Activated T-helper 1 cell treated with Interleukin-2 at 50 U/mL for 16 hours (primary cell): ENCODE measurements around the gene CCDC107.
"Not testable (repeated sequence)": the region's sequence is repeated elsewhere in the genome, so short reads cannot be mapped to it uniquely, and the experiment has no call there.

Source experiments
- DNase-seq: peaks from one replicate; pipeline ENCODE4 v3.0.0-alpha.2; 2020; ENCODE audit warnings: low read depth

Gene CCDC107

DNA sequence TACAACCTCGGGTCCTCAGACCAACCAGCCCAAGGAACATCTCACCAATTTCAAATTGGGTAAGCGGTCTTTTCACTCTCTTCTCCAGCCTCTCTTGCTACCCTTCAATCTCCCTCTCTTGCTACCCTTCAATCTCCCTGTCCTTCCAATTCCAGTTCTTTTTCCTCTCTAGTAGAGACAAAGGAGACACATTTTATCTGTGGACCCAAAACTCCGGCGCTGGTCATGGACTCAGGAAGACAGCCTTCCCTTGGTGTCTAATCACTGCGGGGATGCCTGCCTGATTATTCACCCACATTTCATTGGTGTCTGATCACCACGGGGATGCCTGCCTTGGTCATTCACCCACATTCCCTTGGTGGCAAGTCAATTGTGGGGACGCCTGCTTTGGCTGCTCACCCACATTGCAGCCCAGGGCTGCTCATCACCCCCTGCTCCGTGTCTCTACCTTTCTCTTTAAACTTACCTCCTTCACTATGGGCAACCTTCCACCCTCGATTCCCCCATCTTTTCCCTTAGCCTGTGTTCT, 20.6 kb upstream of the CCDC107 start:
- not testable (repeated sequence) for DNase-seq

DNA sequence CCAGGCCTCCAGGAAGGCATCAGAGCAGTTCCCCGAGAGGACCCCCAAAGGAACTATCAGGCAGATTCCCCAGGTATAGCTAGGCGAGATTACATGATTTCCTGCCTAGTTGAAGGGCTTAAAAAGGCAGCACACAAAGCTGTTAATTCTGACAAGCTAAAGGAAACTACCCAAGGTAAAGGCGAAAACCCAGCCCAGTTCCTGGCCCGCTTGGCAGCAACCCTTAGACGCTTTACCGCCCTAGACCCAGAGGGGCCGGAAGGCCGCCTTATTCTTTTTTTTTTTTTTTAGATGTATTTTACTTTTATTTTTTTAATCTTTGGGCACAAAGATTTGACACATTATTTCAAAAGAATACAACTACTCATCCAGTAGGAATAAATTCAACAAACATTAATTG, 19.3 kb upstream of the CCDC107 start:
- not testable (repeated sequence) for DNase-seq

DNA sequence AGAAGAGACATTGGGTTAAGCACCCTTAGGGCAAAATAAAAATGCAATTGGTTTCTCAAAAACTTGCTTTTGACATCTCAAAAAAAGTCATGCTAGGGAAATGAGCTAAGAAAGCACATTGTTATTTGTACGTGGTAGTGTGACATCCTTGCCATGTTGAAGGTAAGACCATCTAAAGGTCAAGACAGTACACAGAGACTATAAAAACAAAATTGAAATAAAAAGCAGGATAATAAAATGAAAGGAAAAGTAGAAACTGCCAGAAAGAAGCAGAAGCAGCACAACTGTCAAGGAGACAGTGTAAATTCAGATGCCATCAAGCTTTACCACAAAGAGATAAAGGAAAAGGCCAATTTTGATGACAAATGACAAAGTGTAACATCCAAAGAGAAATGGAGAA, 18.9 kb upstream of the CCDC107 start:
- not testable (repeated sequence) for DNase-seq

DNA sequence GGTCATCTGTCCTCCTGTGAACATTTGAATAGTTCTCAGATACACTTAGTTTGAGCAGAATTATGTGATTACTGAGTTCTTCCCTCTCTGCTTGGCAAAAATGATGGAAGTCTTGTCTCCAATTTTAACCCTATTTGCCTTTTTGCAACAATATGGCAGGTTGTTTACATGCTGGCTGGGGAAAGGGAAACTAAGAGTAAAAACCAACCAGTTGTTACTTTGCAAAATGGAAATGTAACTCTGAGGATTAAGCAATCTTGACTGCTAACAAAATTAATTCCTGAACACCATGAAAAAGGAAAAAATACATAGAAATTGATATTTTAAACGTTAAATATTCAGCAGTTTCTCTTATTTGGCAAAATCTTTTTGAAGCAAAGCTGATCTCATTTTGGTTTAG, 18.5 kb upstream of the CCDC107 start:
- no peak for DNase-seq

DNA sequence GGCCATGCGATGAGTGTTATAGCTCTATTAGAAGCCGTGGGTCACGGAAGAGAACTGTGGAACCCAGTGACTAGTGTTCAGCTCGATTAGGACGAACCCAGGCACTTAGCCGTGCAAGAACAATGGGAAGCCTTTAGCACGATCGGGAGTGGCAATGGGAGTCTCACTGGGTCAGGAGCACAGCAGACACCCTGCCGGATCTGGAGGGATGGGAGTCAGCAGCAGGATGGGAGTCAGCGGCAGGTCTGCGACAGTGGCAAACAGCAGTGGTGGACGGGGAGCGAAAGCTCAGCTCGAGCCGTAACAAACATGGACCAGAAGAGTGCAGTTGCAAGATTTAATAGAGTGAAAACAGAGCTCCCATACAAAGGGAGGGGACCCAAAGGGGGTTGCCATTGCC, 17.7 kb upstream of the CCDC107 start:
- not testable (repeated sequence) for DNase-seq

DNA sequence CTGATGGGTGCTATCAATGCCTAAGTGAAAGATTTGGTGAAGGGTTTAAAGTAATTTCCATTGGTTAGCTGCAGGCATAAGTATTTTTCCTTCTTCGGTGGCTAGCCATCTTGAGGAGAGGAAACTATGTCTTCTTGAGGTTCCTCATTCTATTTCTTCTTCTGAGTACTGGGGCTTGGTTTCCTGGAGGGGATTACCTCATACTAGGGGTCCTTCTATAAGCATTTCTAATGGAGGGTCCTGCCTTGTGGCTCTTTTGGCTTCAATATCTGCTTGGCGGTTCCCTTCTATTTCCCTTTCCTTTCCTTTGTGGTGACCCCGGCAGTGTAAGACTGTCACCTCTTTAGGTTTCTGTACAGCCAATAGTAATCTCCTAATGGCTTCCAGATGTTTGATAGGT, 16.6 kb upstream of the CCDC107 start:
- not testable (repeated sequence) for DNase-seq

DNA sequence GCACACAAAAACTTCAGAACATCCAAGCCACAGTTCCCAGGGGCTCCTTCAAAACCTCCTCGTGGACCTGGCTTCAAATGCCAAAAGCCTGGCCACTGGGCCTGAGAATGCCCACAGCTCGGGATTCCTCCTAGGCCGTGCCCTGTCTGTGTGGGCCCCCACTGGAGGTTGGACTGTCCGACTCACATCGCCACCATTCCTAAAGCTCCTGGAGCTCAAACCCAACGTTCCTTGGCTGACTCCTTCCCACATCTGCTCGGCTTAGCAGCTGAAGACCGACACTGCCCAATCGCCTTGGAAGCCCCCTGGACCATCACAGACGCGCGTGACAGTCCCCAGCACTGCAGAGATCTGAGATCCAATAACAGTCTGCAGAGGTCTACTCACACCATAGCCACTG, 15.0 kb upstream of the CCDC107 start:
- no peak for DNase-seq

DNA sequence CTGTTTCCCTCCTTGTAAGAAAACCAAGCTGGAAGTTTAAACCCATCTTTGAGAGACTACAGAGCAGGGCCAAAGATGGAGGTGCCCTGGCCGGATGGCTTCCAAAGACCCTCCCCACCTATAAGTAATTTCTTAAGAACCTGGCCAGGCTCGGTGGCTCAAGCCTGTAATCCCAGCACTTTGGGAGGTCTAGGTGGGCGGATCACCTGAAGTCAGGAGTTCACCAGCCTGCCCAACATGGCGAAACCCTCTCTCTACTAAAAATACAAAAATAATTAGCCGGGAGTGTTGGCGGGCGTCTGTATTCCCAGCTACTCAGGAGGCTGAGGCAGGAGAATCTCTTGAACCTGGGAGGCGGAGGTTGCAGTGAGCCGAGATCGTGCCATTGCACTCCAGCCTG, 12.4 kb upstream of the CCDC107 start:
- DNase-seq, result not testable (repeated sequence)

DNA sequence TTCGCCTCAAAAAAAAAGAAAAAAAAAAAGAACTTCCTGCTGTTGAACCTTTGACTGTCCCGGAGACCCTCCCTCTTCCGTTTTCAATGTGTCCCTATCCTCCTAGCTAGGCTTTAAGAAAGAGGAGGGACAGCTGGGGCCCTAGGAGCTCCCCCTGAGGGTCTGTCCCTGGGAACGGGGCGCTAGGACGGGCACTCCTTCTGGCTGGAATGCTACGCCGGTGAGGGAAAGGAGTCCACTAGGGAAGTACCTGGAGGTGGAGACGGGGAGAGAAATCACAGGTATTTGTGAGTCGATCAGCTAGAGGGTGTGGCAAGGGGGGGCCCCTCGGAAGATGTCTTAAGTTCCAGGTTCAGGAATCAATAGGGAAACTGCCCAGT, 11.9 kb upstream of the CCDC107 start:
- no peak for DNase-seq

DNA sequence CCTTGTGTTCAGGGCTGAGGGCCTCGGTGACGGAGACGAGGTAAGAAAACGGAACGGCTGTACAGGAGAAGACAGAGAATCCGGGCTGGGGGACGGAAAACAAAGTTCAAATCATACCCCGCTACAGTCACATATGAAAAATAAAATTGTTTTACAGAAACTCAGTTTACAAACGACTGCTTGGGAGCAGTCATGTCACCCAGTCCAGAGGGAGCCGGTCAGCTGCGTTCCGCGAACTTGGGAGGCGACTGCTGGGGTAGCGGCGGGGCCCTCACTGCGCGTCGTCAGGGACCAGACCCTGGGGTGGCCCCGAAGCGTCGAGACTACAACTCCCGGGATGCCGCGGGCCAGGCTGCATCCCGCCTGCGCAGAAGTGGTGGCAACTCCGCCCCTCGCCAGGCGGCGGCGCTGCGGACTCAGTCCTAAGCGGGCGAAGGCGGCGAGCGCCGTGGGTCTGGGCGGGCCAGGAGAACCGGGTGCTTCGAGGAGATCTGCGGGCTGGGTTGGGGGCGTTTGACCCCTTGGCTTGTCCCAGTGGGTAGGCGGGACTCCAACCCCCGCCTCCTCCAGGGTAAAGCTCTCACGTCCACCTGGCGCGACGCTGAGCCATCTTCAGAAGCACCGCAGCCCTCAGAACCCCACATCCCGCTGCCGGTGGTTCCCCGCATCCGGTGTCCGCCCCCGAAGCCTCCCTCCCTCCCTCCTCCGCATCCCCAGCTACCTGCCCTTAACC, 11.4 kb upstream of the CCDC107 start:
- peak; percentile 81 for DNase-seq

DNA sequence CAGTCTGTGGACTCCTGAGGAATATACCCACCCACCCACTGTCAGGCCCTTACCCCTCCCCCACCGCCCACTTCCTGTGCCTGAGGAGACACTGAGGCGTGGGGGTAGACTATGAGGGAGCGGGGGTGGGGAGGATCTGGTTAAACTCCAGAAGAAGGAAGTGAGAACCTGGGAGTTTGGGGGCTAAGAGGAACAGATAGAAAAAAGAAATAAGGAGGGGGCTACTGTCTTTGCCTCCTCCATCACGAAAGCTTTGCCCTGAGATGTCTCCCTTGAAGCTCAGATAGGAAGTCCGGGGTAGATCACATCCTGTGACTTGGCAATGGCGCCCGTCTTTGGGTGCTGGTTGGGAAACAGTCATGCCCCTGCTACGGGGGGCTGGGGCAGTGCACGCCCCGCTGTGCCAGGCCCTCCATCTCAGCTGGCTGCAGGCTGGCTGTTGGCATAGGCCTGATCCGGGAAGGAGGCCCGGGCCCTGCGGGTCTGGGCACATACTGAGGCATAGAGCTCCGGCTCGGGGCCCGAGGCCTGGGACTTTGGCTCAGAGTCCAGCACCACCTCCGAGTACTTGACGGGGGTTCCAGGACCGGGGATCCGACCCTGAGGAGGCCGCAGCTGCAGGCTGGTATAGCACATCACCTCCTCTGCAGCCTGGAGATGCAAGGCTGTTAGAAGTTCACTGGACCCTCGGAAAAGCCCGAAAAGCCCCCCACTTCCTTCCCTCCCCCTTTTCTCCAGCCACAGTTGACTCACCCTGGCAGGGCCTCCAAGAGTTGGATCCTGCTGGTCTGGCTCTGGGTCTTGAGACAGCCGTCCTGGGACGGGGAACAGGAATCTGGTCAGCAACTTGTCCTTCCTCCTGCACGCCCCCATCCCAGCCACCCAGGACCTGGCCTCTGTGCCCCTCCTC, 8.4 kb upstream of the CCDC107 start:
- DNase-seq, result no peak

DNA sequence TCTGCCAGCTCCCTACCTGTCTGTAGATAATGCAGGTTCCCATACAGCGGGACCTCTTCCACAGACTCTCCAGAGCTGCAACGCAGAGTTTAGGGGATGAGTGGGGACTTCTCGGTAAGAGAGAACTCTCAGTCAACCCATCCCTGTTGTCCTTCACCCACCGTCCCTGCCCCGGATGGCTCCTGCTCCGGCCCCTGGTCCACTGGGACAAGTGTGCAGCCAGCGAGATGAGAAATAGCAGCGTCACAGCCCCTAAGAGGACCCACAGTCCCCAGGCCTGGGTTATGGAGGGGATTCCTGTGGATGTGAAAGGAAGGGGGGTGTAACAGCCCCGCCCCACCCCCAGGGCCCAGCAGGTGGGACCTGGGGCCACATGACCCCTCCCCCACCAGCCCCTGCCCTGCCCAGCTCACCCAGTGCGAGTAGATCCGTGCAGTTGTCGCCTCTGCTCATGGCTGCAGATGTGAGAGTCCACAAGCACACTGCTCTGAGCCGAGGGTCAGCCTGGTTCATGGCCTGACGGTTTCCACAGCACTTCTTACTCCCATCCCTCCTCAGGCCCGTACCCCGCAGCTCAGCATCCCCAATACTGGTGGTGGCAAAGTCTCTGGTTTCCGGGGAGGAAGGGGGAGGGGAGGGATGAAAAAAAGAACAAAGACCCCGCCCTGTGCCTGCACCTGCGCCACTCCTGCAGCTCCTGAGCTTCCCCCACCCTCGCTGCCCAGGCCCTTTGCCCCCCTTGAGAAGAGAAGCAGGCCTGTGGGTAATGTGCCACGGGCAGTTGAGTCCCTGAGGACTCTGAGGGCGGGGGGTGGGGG, 7.5 kb upstream of the CCDC107 start, which contains the start of gene SIT1:
TSS of gene SIT1 (minus strand) at position 591 of the 818 bp plus-strand sequence. CDS start at position 513, 78 bp downstream.
- DNase-seq, result no peak

DNA sequence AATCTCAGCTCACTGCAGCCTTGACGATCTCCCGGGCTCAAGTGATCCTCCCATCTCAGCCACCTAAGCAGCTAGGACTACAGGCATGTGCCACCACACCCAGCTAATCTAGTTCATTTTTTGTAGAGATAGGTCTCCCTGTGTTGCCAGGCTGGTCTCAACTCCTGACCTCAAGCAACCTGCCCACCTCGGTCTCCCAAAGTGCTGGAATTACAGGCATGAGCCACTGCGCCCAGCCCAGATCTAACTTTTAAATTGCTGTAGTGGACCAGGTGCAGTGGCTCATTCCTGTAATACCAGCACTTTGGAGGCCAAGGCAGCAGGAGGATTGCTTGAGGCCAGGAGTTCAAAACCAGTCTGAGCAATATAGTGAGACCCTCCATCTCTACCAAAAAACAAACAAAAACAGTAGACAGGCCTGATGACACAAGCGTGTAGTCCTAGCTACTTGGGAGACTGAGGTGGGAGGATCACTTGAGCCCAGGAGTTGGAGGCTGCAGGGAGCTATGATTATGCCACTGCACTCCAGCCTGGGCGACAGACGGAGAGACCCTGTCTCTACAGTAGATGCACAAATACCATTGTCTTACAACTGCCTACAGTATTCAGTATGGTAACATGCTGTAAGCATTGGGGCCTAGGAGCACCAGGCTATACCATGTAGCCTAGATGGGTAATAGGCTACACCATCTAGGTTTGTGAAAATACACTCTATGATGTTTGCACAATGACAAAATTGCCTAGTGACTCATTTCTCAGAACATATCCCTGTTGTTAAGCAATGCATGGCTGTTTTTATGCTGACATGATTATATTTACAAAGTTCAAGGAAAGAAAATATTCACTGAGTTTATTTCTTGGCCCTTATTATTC, 5.9 kb upstream of the CCDC107 start:
- no peak for DNase-seq

DNA sequence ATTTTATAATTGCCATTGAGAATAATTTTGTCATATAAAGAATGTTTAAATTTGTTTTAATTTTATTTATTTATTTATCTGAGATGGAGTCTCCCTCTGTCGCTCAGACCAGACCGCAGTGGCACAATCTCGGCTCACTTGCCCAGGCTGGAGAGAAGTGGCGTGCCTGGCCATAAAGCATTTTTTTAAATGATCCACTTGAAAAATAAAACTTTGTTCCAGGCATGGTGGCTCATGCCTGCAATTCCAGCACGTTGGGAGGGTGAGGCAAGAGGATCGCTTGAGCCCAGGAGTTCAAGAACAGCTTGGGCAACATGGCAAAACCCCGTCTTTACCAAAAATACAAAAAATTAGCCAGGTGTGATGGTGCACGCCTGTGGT, 5.3 kb upstream of the CCDC107 start:
- DNase-seq, result no peak

DNA sequence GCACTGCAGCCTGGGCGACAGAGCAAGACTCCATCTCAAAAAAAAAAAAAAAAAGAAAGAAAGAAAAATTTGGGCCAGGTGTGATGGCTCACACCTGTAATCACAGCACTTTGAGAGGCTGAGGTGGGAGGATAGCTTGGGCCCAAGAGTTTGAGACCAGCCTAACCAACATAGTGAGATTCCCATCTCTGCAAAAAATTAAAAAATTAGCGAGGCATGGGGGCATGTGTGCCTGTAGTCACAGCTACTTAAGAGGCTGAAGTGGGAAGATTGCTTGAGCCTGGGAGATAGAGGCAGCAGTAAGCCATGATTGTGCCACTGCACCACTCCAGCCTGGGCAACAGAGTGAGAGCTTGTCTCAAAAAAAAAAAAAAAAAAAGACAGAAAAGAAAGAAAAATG, 4.5 kb upstream of the CCDC107 start:
- DNase-seq, result no peak

DNA sequence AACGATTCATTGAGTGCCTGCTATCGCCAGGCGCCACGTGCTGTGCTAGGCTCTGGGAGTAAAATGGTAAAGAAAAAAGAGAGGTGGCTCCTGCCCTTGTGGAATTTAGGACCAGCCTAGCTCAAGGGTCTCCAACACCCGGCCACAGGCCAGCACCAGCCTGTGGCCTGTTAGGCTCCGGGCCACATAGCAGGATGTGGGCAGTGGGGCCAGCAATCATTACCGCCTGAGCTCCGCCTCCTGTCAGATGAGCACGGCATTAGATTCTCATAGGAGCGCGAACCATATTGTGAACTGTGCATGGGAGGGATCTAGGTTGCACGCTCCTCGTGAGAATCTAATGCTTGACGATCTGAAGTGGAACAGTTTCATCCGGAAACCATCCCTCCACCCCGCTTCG, 1.7 kb upstream of the CCDC107 start:
- DNase-seq, result no peak

DNA sequence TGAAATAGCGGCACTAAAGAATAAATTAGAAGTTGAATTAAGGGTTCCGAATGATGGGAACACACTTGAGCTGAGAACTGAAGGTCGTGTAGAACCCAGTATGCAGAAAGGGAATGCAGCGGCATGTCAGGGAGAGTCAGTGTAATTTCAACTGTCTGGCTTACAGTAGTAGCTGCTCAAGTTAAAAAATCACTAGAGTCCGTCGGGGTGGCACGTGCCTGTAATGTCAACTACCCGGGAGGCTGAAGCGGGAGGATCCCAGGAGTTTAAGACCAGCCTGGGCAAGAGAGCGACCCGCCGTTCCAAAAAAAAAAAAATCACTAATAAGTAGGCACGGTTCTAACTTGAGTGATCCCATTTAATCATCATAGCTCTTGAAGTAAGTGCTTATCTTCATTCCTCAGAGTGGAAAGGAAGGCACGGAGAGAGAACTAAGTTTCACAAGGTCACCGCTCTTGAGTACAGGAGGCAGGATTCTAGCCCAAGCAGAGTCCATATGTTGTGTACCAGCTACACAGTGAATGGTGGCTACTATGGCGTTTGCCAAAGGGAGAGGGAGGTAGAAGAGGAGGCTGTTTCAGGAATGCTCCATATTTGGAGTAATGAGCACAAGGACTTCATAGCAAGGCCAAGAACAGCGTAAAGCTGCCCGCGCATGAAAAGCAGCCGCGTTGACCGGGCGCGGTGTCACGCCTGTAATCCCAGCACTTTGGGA, 1.1 kb upstream of the CCDC107 start:
- DNase-seq, result no peak

DNA sequence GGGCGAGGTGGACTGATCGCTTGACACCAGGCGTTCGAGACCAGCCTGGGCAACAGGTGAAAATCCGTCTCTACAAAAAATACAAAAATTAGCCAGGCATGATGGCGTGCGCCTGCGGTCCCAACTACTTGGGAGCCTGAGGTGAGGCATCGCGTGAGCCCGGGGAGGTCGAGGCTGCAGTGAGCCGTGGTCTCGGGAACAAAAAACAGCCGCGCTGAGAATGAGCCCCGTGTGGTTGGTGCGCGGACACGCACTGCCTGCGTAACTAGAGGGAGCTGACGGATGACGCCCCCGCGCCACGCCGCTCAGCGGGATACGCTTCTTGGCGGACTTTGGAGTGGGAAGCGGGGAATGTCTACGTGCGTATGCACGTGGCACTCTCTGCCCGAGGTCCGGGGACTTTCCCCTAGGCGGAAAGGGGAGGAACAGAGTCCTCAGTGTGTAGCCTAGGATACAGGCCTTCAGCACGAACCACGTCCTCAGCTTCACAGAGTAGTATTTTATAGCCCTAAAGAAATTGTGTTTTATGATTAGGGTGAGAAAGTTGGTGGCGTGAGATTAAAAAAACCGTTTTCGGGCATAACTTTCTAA, 451 bp upstream of the CCDC107 start, which contains the start of gene RMRP:
TSS of gene RMRP (minus strand) at position 474 of the 591 bp plus-strand sequence.
- peak; percentile 68 for DNase-seq

DNA sequence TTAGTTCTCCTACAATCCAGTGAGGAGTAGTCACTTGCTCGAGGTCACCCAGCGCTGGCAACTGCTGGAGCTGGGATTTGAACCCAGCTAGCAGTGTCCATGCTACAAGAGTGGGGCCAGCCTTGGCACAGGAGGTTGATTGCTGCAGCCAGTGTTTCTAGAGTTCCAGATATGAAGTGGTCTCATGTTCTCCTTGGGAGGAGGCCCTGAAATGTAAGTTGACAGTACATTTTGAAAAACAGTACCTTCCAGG, 802 bp downstream of the CCDC107 start:
- no peak for DNase-seq

DNA sequence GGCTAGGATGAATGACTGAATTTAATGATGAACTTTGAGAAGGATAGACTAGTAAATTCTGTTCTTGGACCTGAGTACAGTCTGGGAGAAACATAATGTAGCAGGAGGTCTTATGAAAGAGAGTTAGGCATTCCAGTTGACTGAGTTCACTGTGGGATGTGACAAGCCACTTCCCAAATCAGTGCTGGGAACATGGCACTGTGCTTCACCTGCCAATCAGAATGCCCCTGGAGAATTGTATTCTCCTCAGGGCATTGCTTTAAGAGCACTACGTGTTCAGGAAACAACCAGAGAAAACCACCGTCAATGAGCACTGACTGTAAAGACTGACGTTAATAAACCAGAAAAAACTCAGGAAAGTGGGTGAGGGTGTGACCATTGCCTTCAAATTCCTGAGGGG, 1.2 kb downstream of the CCDC107 start:
- DNase-seq, result no peak
